Endometrial microvascular endothelial cells (primary cell): ENCODE measurements around the gene SLC6A1. TPM values are rescaled to one million over a fixed set of nuclear protein-coding genes. Genes with fewer than 3 reads are reported as not detected.

Experiments
- in situ Hi-C: cut with HindIII; loops from 2 replicates; pipeline ENCODE4 v1.10.0; 2017; ENCODE audit warnings: low sequenced_read_pairs, low pct_unique_long_range_greater_than_20kb; ENCODE audit errors: inconsistent ontology term
- total RNA-seq: library from RNA; depleted of rRNA; stranded (reverse); fragments of >200 nt; gene quantifications from one replicate; pipeline ENCODE4 v1.2.3, GENCODE V29; 2015; ENCODE audit errors: inconsistent ontology term

SLC6A1 gene
- total RNA-seq, 1 donor from 2014 or later: not detected

GRCh38 chr3:11037241-11037873 is 44.8 kb downstream of the SLC6A1 start:
- in situ Hi-C loops: no loop called here

DNA sequence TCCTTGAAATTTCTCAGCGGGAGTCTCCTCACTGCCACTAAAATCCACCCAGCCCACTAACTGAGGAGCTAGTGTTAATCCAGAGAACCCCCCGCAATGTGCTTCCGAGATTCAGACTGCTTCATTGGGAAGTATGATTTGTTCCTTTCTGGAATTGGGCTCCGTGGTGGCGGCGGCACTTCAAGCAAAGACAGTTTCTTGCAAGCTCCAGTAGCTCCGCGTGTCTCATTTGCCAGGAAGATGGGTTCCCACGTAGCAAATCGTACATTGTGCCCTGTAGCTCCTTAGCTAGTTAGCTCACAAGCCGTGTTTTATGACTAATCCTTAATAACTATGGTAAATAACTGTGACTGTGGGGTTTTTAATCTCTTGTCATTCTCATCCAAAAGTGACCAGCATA is 45.4 kb downstream of the SLC6A1 start:
- in situ Hi-C loops: no loop called here

- in situ Hi-C loops: no loop called here
Observed at GRCh38 chr3:11045536-11045935, 53.0 kb downstream of the SLC6A1 start.

GRCh38 chr3:11047500-11047899 is 55.0 kb downstream of the SLC6A1 start:
- in situ Hi-C loops: no loop called here

GRCh38 chr3:11050666-11051323 is 58.2 kb downstream of the SLC6A1 start:
- in situ Hi-C loops: loop anchor here (25.0 kb wide), 1 partner anchor 88 kb away; no protein-coding TSS in a partner anchor

- in situ Hi-C loops: loop anchor here (25.0 kb wide), 1 partner anchor 92 kb away; no protein-coding TSS in a partner anchor
Observed at GRCh38 chr3:11053926-11054503, 61.5 kb downstream of the SLC6A1 start.

- in situ Hi-C loops: loop anchor here (25.0 kb wide), 1 partner anchor 93 kb away; no protein-coding TSS in a partner anchor
Observed at GRCh38 chr3:11054739-11055438, 62.3 kb downstream of the SLC6A1 start.

GRCh38 chr3:11055496-11055895 is 62.9 kb downstream of the SLC6A1 start:
- in situ Hi-C loops: loop anchor here (25.0 kb wide), 1 partner anchor 93 kb away; no protein-coding TSS in a partner anchor

GRCh38 chr3:11056531-11057050 is 64.0 kb downstream of the SLC6A1 start:
- in situ Hi-C loops: loop anchor here (25.0 kb wide), 1 partner anchor 94 kb away; no protein-coding TSS in a partner anchor

GRCh38 chr3:11057655-11058054 is 65.1 kb downstream of the SLC6A1 start:
- in situ Hi-C loops: loop anchor here (25.0 kb wide), 1 partner anchor 95 kb away; no protein-coding TSS in a partner anchor

DNA sequence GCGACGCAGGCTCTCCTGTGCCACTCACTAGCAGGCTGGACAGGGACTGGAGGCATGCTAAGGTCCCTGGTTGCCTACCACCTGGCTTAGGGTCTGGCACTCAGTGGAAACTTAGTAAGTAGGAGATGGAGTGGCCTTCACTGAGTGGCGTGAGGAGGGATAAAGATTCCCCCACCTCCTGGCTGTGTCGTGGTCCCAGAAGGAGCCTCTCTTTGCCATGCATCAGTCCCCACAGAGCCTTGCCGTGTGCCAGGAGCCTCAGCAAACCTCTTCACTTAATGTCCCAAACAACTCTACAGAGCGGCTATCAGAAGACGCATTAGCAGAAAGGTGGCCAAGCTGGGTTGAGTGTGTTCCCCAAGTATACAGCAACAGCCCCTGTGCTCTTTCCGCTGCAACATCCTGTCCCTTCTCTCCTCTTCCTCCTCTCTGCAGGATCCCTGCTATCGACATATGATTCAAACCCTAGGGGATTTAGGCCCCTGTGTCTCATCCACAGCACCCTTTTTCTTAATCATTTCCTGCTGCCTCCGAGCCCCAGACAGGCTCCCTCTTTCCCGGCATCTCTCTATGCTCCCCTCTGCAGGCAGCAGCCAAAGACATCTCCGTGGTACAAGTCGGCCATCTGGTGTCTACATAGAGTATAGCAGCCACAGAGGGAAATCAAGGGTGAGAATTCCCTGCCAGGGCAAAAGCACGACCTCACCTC is 66.7 kb downstream of the SLC6A1 start:
- in situ Hi-C loops: loop anchor here (25.0 kb wide), 1 partner anchor 97 kb away; no protein-coding TSS in a partner anchor

DNA sequence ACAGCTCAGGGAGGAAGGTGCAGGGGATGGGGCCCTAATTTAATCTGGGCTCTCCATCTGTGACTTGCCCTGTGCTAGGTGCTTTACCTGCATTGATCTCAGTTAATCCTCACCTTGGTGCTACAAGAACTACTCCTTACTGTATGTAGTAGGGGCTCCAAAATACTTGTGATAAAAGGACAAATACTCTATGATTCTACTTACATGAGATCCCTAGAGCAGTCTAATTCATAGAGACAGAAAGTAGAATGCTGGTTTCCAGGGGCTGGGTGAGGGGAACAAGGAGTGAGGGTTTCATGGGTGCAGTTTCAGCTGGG is 67.2 kb downstream of the SLC6A1 start:
- in situ Hi-C loops: loop anchor here (25.0 kb wide), 1 partner anchor 97 kb away; no protein-coding TSS in a partner anchor

- in situ Hi-C loops: loop anchor here (25.0 kb wide), 1 partner anchor 98 kb away; no protein-coding TSS in a partner anchor
Observed at GRCh38 chr3:11060500-11061251, 68.1 kb downstream of the SLC6A1 start.

- in situ Hi-C loops: loop anchor here (25.0 kb wide), 1 partner anchor 99 kb away; no protein-coding TSS in a partner anchor
Observed at GRCh38 chr3:11061268-11061871, 68.8 kb downstream of the SLC6A1 start.

GRCh38 chr3:11062704-11063103 is 70.2 kb downstream of the SLC6A1 start:
- in situ Hi-C loops: loop anchor here (25.0 kb wide), 1 partner anchor 100 kb away; no protein-coding TSS in a partner anchor

DNA sequence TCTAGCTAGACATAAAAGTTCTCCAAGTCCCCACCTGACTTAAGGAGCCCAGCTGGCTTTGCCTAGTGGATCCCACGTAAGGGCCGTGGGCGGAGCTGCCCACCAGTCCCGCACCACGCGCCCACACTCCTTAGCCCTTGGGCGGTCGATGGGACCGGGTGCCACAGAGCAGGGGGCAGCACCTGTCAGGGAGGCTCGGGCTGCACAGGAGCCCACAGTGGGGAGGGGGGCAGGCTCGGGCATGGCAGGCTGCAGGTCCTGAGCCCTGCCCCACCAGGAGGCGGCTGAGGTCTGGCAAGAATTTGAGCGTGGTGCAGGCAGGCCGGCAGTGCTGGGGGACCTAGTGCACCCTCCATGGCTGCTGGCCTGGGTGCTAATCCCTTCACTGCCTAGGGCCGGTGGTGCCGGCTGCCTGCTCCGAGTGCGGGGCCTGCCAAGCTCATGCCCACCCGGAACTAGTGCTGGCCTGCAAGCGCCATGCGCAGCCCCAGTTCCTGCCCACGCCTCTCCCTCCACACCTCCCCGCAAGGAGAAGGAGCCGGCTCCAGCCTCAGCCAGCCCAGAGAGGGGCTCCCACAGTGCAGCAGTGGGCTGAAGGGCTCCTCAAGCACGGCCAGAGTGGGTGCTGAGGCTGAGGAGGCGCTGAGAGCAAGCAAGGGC is 78.7 kb downstream of the SLC6A1 start:
- in situ Hi-C loops: loop anchor here (25.0 kb wide), 1 partner anchor 109 kb away; no protein-coding TSS in a partner anchor

- in situ Hi-C loops: loop anchor here (25.0 kb wide), 1 partner anchor 110 kb away; no protein-coding TSS in a partner anchor
Observed at GRCh38 chr3:11072631-11073030, 80.1 kb downstream of the SLC6A1 start.
